HG03558 (cell line): Measurements from ENCODE around the gene CBX7.

Experiments
- ATAC-seq: cut with Tn5 transposase; IDR thresholded peaks from one replicate; pipeline ENCODE4 v1.9.1; 2021; ENCODE audit warnings: moderate number of reproducible peaks; ENCODE audit not compliant: unreplicated experiment; ENCODE audit errors: extremely low read depth

The CBX7 gene

DNA sequence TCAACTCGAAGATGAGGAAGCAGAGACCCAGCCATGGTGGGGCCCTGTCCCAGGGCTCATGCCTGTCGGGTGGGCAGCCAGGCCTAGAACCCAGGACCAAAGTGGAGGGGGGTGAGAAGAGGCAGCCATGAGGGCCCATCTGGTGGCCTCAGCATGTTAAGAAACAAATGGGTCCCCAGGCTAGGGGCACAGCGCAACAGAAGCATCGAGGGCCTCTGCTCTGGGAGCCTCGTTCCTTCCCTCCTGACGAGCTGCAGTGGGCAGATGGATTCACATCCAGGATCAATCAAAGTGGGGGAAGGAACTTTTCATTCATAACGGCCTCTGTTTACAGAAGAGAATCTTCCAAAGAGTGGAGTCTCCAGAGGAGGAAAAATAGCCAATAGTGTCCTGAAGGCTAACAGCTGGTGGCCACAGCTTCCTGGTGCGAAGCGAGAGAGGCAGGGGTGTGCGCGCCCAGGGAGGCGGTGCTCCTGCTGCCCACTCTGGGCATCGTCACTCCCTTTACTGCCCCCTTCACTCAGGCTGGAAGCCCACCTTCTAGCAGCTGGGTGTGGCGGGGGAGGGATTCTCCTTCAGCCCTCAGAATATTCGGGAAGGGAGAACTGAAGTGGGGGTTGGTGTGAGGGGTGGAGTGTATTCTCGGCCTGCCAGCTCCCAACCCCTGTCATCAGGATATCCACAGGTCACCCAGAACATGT lies 4.3 kb downstream of the CBX7 start:
- ATAC-seq, result no peak

- ATAC-seq, result no peak
Observed at GRCh38 chr22:39147335-39148025, 5.0 kb downstream of the CBX7 start.

DNA sequence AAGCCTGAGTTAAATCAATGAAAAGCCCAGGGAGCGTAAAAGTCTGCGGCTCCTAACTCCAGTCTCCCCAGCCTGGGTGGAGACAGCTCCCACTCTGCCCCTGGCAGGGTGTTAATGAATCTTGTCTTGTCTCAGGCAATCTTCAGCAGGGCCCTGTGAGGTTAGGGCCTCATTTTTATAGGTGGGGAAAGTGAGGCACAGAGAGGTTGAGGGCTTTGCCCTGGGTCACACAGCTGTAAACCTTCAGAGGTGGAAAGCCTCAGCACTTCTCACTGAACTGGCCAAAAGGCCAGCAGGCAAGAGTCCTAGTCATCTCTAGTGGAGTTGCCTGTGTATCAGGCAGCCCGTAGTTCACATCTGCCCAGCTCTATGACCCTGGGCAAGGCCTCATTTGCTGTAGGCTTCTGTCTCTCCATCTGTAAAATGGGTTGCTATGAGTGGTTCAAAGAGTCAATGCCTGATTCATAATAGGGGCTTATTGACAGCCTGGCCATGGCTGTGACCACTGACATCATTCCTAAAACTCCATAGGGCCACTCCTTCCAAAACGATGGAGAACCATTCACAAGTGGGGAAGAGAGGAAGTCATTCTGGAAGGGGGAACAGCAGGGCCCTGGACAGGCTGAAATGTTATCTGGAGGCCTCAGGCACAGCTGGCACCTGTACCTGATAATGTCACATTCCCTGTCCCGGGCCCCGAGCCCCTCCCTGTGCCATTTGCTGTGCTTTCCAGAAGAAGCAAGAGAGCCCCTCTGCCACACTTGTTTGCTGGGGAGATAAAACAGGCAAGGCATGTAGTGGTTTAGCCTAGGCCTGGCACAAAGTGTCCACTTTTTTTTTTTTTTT lies 6.0 kb downstream of the CBX7 start:
- no peak for ATAC-seq

DNA sequence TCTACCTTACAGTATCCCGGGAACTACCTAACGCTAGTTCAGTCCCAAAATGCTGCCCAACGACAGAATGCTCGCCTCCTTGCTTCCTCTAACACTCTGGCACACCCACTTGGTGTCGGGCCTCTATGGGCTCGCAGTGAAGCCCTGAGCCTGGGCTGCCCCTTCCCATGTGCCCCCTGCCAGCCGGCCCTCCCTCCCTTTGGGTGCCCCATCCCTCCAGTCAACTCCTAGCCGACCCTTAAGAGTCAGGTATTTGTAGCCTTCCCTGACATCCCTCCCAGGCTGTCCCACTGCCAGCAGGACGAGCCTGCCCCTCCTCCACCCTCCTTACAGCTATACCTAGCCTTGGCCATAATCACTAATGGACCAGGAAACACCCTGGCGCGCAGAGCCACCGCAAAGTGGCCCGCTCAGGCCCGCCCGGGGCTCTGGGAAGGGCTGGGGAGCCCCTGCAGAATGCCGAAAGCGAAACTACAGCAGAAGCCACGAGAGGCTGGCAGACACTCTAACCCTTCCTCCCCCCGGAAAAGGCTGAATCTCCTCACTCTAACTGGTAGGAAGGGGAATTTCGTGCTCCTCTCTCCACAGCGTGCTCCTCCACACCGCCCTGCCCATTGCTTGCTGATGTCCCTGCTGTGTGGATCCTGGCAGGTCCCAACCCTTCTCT lies 8.2 kb downstream of the CBX7 start:
- ATAC-seq, result no peak

DNA sequence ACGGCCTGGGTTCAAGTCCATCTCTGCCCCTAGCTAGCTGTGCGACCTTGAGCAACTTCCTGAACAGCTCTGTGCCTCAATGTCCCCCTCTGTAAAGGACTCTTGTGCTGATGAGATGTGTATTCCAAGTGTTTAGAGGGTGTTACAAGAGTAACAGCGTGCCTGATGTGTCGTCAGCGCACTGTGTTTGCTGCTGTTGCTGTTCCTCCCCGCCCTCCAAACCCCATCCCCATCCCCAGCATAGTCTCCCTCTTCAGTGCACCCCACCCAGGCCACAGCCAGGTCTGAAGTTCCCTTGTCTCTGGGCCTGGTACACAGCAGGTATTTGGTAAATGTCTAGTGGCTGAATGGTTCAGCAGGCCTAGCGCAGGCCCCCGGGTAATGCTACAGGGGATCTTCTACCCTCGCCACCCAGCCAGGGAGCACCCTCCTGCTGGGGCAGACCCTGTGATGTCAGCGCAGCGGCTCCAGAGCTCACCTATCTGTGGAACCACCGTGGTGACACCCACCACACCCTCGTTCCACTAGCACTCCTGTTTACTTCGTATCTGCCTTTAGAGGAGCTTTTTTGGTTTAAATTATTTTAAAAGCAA lies 10.3 kb downstream of the CBX7 start:
- no peak for ATAC-seq

DNA sequence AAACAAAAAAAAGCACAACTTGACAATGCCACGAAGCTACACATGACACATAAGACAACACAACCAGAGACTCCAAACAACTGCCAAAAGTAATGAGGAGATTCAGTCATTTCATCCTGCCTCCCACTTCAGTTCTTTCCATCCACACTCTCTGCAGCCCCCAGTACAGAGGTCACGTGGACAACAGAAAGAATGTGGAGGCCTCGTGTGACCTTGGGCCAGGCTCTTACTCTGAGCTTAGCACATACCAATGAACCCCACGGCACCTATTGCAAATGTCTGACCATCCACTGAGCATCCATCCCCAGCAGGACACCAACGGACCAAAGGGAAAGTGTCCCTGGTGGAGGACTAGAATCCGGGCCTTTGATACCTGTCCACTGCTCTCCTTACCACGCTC lies 12.5 kb downstream of the CBX7 start:
- ATAC-seq, result no peak

GRCh38 chr22:39138357-39138997 lies 14.0 kb downstream of the CBX7 start:
- ATAC-seq, result no peak

- no peak for ATAC-seq
Observed at GRCh38 chr22:39136317-39136716, 16.2 kb downstream of the CBX7 start.

- ATAC-seq, result no peak
Observed at GRCh38 chr22:39135092-39135896, 17.2 kb downstream of the CBX7 start.

DNA sequence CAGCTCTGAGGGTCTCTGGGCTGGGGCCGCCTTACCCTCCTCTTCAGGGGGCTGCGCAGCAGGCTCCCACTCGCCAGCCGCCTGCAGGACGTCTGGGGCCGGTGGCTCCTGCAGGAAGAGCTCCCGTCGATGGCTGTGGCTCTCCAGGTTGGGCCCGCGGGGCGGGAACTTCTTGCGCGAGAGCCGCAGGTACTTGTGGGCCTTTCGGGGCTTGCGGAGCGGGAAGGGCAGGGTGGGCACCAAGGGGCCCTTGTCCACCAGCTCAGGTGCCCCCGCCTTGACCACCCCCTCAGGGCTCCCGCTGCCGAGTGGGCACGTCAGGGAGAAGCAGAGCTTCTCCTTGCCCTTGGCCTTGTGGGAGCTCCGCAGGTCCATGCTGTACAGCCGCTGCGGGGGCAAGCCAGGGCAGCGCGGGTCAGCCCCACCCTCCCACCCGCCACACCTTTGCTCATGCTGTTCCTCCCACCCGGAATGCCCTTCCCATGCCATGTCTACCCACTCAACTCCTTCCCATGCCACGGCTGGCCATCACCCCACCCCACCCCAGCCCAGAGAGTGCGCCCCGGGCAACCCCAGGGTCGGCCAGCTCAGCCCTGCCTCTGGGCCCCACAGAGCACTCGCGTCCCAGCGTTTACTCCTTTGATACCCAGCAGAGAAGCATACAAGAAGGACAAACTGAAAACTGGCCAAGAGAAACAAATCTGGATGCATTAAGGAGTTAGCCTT lies 18.0 kb downstream of the CBX7 start:
- no peak for ATAC-seq

DNA sequence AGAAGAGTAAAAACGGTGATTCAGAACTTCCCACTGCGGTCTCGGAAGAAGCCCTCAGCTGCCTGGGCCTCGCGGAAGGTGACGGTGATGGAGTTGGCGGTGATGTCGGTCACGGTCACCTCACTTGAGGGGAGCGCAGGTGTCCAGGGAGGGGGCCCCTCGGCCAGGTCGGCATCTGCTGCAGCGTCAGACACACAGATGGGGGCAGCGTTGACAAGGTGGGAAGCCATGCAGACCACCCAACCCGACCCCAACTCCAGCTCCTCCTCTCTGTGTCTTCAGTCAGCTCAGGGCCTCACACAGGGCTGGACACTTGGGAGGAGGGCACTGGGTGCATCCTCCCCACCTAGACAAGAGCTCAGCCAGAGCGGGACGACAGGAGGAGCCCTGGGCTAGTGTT lies 18.6 kb downstream of the CBX7 start:
- no peak for ATAC-seq

- no peak for ATAC-seq
Observed at GRCh38 chr22:39132871-39133524, 19.5 kb downstream of the CBX7 start.

DNA sequence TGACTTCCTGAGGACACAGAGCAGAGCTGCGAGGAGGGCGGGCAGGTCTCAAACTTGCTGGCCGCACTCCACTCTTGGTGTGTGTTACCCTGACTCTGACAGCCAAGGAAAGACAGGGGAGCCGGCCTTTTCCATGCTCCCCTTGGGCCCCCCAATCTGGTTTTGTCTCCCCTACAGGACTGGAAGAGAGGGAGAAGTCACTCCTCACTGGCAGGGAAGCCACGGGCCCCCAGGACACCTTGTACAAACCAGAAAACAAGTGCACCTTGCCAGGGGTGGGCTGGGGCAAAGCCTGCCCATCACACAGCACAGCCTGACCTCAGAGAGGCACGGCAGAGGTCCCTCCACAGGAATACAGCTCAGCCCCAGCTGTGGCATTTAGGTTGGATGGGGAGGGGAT lies 20.2 kb downstream of the CBX7 start:
- ATAC-seq, result no peak

DNA sequence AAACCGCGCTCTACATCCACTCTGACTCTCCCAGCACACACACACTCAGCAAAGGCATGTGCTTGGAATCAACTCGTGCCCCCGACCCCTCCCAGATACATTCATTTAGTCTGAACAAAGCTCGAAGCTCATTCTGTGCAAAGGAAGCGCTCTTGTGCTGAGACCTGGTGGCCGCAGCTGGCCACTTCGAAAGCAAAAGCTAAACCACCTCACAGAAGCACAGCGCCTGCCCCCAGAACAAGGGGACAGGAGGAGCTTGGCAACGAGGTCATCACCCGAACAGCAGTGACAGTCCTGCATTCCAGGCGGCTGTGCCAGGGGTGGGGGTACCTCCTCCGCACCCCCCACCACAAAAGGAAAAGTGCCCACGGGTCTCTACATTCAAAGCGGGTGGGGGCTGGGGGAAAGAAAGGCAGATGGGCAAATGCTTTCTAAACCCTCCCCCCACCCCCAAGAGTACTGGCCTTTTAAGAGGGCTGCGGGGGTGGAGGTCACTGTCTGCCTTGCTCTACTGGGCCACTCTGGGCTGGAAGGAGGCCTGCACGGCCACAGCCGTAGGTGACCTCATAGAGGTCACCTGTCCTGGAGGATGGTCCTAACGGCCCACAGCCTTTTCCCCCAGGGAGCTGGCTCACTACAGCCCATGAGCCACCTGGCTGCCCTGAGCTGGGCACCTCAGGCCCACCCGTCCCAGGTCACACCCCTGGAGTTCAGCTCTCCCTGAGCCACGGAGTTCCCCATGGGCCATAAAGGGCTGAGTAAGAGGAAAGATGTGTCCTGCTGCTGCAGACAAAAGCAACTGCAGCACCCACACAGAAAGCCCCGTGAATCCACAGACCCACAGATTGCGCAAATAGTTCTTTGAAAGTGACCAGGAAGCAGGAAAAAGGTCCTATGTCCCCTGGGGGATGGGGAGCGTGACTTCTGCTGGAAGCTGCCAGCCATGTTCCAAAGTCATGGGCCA lies 21.3 kb downstream of the CBX7 start:
- ATAC-seq, result no peak

DNA sequence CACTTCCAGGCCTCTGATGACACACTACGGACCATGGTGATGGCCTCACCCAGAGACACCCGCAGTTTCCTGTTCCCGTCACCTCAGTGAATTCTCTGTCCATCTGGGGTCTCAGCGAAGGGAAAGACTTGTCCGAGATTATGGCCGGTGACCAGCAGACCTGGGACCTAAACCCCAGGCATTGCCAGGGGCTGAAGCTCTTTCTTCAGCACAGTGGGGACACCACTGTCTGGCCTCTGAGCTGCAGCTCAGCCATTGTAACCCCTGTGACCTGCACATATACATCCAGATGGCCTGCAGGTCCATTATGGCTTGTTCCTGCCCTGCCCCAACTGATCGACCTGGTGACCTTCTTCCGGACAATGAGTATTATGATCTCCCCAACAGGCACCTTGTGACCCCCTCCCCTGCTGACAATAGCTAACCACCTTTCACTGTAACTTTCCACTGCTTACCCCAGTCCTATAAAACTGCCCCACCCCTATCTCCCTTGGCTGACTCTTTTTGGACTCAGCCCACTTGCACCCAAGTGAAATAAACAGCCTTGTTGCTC lies 22.3 kb downstream of the CBX7 start:
- ATAC-seq, result no peak

GRCh38 chr22:39129746-39130145 lies 22.7 kb downstream of the CBX7 start:
- no peak for ATAC-seq
